ENCODE measurements around the gene HIKESHI. TPM values are rescaled to one million over a fixed set of nuclear protein-coding genes. Genes with fewer than 3 reads are reported as not detected.
A peak's percentile ranks its signal among the peaks of the same experiment; 100 is the strongest.

The HIKESHI gene, protein sequence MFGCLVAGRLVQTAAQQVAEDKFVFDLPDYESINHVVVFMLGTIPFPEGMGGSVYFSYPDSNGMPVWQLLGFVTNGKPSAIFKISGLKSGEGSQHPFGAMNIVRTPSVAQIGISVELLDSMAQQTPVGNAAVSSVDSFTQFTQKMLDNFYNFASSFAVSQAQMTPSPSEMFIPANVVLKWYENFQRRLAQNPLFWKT
- total RNA-seq (2014; rRNA removed; shearing (Covaris generic)), result 35.0 and 53.5 TPM in 2 replicates

DNA sequence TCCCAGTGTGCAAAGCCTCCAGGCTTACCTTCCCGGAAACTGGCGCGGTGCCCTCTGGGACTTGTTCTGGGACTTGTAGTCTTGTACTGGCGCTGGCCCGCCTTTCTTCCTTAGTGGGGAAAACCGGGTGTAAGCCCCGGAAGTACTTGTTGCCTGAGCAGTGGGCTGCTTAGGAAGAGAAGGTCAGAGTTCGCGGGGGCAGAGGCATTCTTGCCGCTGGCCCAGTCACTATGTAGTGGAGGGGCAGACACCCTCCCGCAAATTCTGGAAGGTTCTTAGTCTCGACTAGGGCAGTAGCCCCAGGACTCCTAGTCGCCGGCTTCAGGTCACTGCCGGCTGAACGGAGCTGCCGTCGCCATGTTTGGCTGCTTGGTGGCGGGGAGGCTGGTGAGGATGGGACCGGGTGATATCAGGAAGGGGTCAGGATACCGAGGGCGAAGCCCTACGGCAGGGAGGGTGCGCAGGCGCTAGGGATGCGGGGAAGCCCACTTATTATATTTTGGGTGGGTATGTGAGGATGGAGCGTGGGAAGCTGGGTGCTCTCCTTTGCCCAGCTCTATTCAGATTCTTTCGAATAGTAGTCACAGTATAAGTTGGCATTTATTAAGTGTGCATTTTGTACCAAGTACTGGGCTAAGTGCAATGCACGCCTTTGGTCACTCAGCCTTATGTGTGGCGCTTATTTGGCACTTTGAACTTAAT, at the start of gene HIKESHI:
TSS of gene HIKESHI (plus strand) at position 149 of the 702 bp plus-strand sequence. CDS start at position 358, 209 bp downstream.
- H3K4me3 ChIP-seq, result peak within 1 kb of the TSS; percentile 75
- H3K27me3 ChIP-seq (replicated peaks), result no peaks in the 10 kb centered on the region
- H3K27ac ChIP-seq, result peak within 1 kb of the TSS; percentile 77
- no peaks in the 10 kb centered on the region for H3K9me3 ChIP-seq (replicated peaks)
- H3K36me3 ChIP-seq, result peaks cover 4% of the 10 kb centered on the region
- peak; percentile 81 to 95 for DNase-seq (ENCODE audit: low read depth in 1 of 2, low spot score in 2 of 2)
- no peaks in the 10 kb centered on the region for H3K4me1 ChIP-seq (replicated peaks)

DNA sequence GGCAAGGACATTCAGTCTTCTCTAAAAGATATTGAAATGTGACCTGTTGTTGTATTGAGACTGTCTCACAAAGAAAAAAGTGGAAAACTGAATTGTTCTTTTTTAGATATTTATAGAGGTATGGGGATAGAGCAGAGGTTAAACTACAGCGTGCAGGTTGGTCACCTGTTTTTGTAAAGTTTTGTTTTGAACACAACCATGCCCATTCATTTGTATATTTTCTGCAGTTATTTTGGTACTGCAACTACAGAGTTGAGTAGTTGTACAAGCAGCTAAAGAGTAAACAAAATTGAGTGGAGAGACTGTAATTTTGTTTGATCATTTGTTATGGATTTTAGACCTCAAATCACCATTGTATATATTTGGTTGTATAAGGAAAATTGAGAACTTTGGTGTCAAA, 46.1 kb upstream of the HIKESHI start:
- Histone ChIP-seq H3K36me3 (peaks cover 3% of the 10 kb centered on the region), H3K4me1 (replicated peaks) (no peaks in the 10 kb centered on the region), H3K4me3 (no peak overlapping the region), H3K9me3 (replicated peaks) (no peaks in the 10 kb centered on the region), H3K27me3 (replicated peaks) (no peaks in the 10 kb centered on the region), H3K27ac (no peak overlapping the region)
- no peak for DNase-seq (ENCODE audit: low read depth in 1 of 2, low spot score in 2 of 2)

DNA sequence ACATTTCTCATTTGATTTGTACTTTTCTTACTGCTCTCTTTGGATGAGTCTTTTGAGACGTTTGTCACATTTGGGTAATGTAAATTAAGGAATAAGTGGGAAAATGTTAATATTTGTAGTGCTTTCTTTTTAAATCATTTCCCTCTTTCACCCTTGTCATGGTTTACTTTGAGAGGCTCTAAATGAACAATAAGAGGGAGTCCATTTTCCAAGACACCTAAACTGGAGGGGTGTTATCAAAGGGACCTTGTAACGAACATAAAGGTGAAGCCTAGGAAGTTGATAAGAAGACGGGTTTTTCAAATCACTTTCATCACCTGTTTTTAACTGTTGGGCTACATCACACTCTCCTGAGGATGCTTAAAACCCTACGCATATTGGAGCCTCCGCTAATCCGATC, 45.4 kb upstream of the HIKESHI start:
- no peak for DNase-seq (ENCODE audit: low read depth in 1 of 2, low spot score in 2 of 2)
- H3K9me3 ChIP-seq (replicated peaks), result no peaks in the 10 kb centered on the region
- peaks cover 3% of the 10 kb centered on the region for H3K36me3 ChIP-seq

DNA sequence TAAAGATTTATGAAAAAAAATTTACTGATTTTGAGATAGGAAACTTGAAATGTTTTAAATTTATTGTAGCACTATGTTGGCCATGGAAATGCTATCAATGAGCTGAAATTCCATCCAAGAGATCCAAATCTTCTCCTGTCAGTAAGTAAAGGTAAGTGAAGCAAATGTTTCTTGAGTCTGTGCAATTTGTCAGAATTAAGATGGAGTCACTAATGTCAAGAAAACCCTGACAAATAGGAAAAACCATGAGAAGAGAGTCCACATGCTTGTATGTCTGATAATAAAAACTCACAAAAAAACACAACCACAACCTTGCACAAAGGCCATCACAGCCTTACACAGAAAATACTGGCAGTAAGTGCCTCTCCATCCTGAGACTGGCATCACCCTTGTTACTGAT, 44.6 kb upstream of the HIKESHI start:
- Histone ChIP-seq H3K9me3 (replicated peaks) (no peaks in the 10 kb centered on the region), H3K36me3 (peaks cover 3% of the 10 kb centered on the region), H3K27me3 (replicated peaks) (no peaks in the 10 kb centered on the region), H3K4me3 (no peak overlapping the region), H3K27ac (no peak overlapping the region), H3K4me1 (replicated peaks) (no peaks in the 10 kb centered on the region)
- no peak for DNase-seq (ENCODE audit: low read depth in 1 of 2, low spot score in 2 of 2)

More for the DNA sequence above, 45.4 kb upstream of the HIKESHI start:
- Histone ChIP-seq H3K4me3 (no peak overlapping the region), H3K27ac (no peak overlapping the region), H3K27me3 (replicated peaks) (no peaks in the 10 kb centered on the region), H3K4me1 (replicated peaks) (no peaks in the 10 kb centered on the region)

DNA sequence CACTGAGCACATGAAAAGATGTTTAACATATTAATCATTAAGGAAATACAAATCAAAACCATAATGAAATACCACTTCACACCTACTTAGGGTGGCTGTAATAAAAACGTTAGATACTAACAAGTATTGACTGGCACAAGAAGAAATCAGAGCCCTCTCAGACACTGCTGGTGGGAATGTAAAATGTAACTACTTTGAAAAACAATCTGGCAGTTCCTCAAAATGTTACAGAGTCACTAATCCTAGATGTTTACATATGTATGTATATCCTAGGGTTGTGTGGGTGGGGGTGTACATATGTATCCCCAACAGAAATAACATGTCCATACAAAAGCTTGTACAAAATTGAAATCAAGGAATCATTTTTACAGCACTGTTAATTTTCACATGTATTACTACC, 42.3 kb upstream of the HIKESHI start:
- Histone ChIP-seq H3K9me3 (replicated peaks) (no peaks in the 10 kb centered on the region), H3K36me3 (peaks cover 3% of the 10 kb centered on the region), H3K27ac (no peak overlapping the region), H3K27me3 (replicated peaks) (no peaks in the 10 kb centered on the region), H3K4me3 (no peak overlapping the region), H3K4me1 (replicated peaks) (no peaks in the 10 kb centered on the region)
- no peak for DNase-seq (ENCODE audit: low read depth in 1 of 2, low spot score in 2 of 2)

DNA sequence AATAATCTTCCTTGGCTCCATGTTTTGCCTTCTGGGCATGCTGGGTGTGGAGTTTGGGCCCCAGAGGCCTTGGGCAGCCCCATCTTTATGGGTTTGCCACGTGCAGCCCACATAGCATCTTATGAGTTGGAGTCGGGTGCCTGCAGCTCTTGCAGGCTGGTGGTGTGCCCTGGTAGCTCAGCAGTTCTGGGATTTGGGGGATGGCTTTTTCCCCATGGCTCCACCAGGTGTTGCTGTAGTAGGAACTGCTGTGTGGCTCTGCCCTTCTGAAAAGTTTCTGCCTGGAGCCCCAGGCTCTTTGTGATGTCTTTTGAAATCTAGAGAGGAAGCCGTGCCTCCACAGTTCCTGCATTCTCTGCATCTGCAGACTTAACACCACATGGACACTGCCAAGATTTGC, 40.7 kb upstream of the HIKESHI start:
- Histone ChIP-seq H3K4me1 (replicated peaks) (no peaks in the 10 kb centered on the region), H3K27ac (no peak overlapping the region), H3K36me3 (peaks cover 3% of the 10 kb centered on the region), H3K4me3 (no peak overlapping the region), H3K9me3 (replicated peaks) (no peaks in the 10 kb centered on the region), H3K27me3 (replicated peaks) (no peaks in the 10 kb centered on the region)
- no peak for DNase-seq (ENCODE audit: low read depth in 1 of 2, low spot score in 2 of 2)

DNA sequence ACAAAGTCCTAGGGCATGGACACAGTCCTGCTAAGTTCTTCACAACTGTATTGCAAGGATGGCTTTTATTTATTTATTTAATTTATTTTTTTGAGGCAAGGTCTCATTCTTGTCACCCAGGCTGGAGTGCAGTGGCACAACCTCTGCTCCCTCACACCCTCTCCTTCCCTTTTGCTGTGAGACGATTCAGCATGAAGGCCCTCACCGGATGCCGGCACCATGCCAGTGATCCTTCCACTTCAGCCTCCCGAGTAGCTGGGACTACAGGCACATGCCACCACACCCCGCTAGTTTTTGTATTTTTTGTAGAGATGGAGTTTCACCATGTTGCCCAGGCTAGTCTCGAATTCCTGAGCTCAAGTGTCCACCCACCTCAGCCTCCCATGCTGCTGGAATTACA, 39.7 kb upstream of the HIKESHI start:
- Histone ChIP-seq H3K4me1 (replicated peaks) (no peaks in the 10 kb centered on the region), H3K9me3 (replicated peaks) (no peaks in the 10 kb centered on the region), H3K27me3 (replicated peaks) (no peaks in the 10 kb centered on the region), H3K27ac (no peak overlapping the region), H3K36me3 (peaks cover 3% of the 10 kb centered on the region), H3K4me3 (no peak overlapping the region)
- no peak for DNase-seq (ENCODE audit: low read depth in 1 of 2, low spot score in 2 of 2)

DNA sequence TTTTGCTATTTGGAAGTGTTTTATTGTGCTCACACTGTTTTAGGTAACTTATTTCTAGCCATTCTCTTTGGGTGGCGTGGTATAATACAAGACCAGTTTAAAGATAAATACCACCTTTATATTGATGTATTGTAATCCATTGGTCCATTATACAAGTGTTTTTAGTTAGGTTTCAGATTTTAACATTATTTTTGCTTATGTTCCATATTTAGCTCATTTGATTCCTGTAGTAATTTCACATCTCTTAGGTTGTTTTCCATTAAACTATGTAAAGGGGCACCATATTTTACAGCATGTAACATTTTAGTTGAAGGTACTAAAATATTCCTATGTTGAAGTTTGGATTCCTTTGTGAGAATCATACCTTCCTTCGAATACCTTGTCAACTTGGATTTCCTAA, 37.4 kb upstream of the HIKESHI start:
- Histone ChIP-seq H3K4me3 (no peak overlapping the region), H3K36me3 (peaks cover 3% of the 10 kb centered on the region; the same call in 1 of the 2 replicates), H3K9me3 (replicated peaks) (no peaks in the 10 kb centered on the region), H3K27ac (no peak overlapping the region), H3K27me3 (replicated peaks) (no peaks in the 10 kb centered on the region), H3K4me1 (replicated peaks) (no peaks in the 10 kb centered on the region)
- no peak for DNase-seq (ENCODE audit: low read depth in 1 of 2, low spot score in 2 of 2)

DNA sequence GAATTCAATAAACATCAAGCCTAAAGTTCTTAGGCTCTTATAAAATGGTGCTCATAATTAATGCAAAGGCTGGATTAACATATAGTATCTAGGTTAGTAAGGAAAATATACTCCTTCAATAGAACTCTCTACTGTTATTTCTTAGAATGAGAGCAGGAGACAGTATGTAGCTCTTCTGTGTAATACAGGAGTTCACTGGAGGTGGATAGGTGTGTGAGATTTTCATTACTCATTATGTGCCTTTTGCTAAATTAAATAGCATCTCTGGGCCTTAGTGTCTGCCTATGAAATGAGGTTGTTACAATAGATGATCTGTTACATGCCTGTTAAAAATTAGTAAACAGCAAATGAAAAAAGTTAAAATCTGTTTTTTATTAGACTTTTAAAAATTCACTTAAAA, 36.8 kb upstream of the HIKESHI start:
- Histone ChIP-seq H3K9me3 (replicated peaks) (no peaks in the 10 kb centered on the region), H3K4me3 (no peak overlapping the region), H3K27ac (no peak overlapping the region), H3K27me3 (replicated peaks) (no peaks in the 10 kb centered on the region), H3K4me1 (replicated peaks) (no peaks in the 10 kb centered on the region), H3K36me3 (peaks cover 6% of the 10 kb centered on the region)
- no peak for DNase-seq (ENCODE audit: low read depth in 1 of 2, low spot score in 2 of 2)

DNA sequence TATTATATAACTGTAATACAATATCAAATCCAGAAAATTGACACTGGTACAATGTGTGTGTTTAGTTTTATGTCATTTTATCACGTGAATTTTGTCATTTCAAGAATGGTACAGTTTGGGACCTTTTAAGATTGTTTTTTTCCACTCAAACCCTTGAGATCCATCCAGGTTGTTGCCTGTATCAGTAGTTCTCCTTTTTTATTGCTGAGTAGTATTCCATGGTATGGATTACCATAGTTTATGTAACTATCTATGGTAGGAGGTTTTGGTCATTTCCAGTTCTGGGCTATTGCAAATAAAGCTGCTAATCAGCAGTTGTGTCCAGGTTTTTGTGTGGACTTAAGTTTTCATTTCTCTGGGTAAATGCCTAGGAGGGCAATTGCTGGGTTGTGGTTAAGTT, 32.4 kb upstream of the HIKESHI start:
- Histone ChIP-seq H3K27ac (no peak overlapping the region), H3K27me3 (replicated peaks) (no peaks in the 10 kb centered on the region), H3K36me3 (peaks cover 6% of the 10 kb centered on the region; the same call in 1 of the 2 replicates), H3K4me3 (no peak overlapping the region), H3K9me3 (replicated peaks) (no peaks in the 10 kb centered on the region), H3K4me1 (replicated peaks) (no peaks in the 10 kb centered on the region)
- no peak for DNase-seq (ENCODE audit: low read depth in 1 of 2, low spot score in 2 of 2)

DNA sequence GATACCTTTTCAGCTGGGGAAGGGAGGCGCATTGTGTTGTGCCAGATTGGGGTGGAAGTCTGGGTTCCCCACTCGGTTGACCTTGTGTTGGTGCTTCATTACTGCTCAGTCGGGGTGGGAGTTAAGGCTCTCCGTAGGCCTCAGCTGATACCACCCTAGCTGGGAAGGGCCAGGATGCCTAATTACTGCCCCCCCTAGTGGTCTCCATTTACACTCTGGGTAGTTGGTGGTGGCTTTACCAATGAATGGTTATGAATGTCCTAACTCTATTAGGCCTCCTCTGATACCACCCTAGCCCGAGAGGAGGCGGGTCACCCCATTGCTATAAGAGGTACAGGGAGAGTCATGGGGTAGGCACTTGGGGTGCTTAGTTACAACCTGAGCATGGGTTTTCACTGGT, 27.5 kb upstream of the HIKESHI start:
- H3K4me3 ChIP-seq, result no peak overlapping the region
- H3K27me3 ChIP-seq (replicated peaks), result no peaks in the 10 kb centered on the region
- no peaks in the 10 kb centered on the region for H3K9me3 ChIP-seq (replicated peaks)
- DNase-seq (ENCODE audit: low read depth in 1 of 2, low spot score in 2 of 2), result no peak
- peaks cover 10% of the 10 kb centered on the region for H3K36me3 ChIP-seq
- H3K4me1 ChIP-seq (replicated peaks), result peaks cover 3% of the 10 kb centered on the region; the same call in 1 of the 2 replicates
- H3K27ac ChIP-seq, result no peak overlapping the region

DNA sequence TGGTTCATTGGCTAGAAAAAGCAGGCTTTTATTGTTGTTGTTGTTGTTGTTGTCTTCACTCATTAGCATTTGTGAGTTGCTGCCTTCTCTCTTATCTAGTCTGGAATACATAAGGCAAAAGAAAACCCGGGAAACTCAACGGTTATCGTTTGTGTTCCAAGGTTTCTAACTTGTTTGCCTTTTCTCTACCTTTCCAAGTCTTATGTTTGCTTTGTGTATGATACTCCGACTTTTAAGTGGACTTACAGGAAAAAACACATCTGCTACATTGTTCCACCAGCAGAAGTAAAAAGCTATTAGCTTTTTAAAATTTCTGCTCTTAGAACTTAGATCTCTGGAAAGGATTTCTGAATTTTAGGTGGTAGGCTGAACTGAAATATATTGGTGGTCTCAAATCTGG, 27.0 kb upstream of the HIKESHI start:
- no peak overlapping the region for H3K4me3 ChIP-seq
- no peak for DNase-seq (ENCODE audit: low read depth in 1 of 2, low spot score in 2 of 2)
- no peak overlapping the region for H3K27ac ChIP-seq
- H3K36me3 ChIP-seq, result peaks cover 8% of the 10 kb centered on the region
- no peaks in the 10 kb centered on the region for H3K9me3 ChIP-seq (replicated peaks)
- peaks cover 3% of the 10 kb centered on the region; the same call in 1 of the 2 replicates for H3K4me1 ChIP-seq (replicated peaks)
- no peaks in the 10 kb centered on the region for H3K27me3 ChIP-seq (replicated peaks)

DNA sequence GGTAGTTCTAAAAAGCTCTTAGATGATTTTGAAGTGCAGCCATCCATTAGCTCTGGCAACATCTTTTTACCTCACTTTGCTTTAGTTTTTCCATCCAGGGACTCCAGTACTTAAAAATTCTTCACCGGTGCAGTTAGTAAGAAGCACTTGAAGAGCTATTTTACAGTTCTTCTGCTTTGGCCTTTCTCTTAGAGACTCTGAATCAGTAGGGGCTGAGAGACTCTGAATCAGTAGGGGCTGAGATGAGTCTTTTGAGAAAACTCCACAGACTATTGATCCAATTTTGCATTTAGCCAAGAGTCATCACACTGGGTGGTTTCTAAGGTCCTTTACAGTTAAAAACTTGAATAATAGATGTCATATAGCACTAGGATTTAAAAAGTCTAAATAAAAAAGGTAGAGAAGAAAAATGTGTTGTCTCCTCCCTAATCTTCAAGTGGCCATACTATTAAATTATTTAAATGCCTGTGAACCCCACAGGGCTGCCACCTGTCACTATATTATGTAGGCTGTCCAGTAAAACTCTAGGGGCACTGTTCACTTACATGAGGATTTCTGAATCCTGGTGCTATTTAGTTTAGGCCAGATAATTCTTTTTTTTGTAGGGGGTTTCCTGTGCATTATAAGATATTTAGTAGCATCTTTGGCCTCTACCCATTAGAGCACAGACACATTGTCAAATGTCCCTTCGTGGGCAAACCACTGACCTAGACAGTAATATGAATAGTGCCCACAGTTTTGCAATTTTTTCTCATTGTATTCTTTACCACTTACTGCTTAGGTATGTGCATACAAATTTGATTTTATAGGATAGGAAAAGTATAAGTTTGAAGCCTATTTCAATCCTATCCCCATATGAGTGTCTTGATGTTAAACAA, 26.3 kb upstream of the HIKESHI start:
- Histone ChIP-seq H3K36me3 (peaks cover 7% of the 10 kb centered on the region), H3K4me3 (no peak overlapping the region), H3K9me3 (replicated peaks) (no peaks in the 10 kb centered on the region)

DNA sequence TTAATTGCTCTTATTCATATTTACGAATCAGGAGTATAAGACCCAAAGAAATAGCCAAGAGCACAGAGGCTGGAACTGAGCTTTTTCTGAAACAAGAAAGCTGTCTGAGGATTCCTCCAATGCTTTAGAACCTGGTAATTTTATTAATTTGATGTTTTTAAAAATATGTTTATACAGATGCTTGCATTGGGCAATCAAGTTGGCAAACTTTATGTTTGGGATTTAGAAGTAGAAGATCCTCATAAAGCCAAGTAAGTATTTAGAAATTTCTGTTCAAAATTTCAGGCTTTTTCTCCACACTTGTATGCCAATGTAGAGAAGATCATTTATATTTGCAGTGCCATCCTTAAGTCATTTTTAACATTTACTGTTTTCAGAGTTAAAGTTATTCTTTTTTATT, 24.3 kb upstream of the HIKESHI start:
- peaks cover 3% of the 10 kb centered on the region; the same call in 1 of the 2 replicates for H3K4me1 ChIP-seq (replicated peaks)
- H3K9me3 ChIP-seq (replicated peaks), result no peaks in the 10 kb centered on the region
- peaks cover 7% of the 10 kb centered on the region for H3K36me3 ChIP-seq
- no peak overlapping the region for H3K27ac ChIP-seq
- no peak for DNase-seq (ENCODE audit: low read depth in 1 of 2, low spot score in 2 of 2)
- H3K27me3 ChIP-seq (replicated peaks), result no peaks in the 10 kb centered on the region
- H3K4me3 ChIP-seq, result no peak overlapping the region

More for the DNA sequence above, 26.3 kb upstream of the HIKESHI start:
- Histone ChIP-seq H3K27ac (no peak overlapping the region), H3K4me1 (replicated peaks) (peaks cover 3% of the 10 kb centered on the region; the same call in 1 of the 2 replicates), H3K27me3 (replicated peaks) (no peaks in the 10 kb centered on the region)
- no peak for DNase-seq (ENCODE audit: low read depth in 1 of 2, low spot score in 2 of 2)

Data from SJSA1 (cell line).